ENCODE measurements around the gene ABHD2. TPM values are rescaled to one million over a fixed set of nuclear protein-coding genes. Genes with fewer than 3 reads are reported as not detected.
A peak's percentile ranks its signal among the peaks of the same experiment; 100 is the strongest.

The ABHD2 gene
- total RNA-seq, 1 donor from 2014 or later, result 84.4 TPM

GRCh38 chr15:89200182-89200581 is 111.9 kb downstream of the ABHD2 start:
- intact Hi-C loops (cut with micrococcal nuclease), result loop anchor here (10.0 kb wide), 1 partner anchor 105 kb away; no protein-coding TSS in a partner anchor
- ATAC-seq (no peak), DNase-seq (peak; percentile 30)

- DNase-seq (no peak), ATAC-seq (no peak)
- intact Hi-C loops (cut with micrococcal nuclease), result loop anchor here (10.0 kb wide), 1 partner anchor 103 kb away; no protein-coding TSS in a partner anchor
These were observed 113.3 kb downstream of the ABHD2 start for GRCh38 chr15:89201465-89202005.

DNA sequence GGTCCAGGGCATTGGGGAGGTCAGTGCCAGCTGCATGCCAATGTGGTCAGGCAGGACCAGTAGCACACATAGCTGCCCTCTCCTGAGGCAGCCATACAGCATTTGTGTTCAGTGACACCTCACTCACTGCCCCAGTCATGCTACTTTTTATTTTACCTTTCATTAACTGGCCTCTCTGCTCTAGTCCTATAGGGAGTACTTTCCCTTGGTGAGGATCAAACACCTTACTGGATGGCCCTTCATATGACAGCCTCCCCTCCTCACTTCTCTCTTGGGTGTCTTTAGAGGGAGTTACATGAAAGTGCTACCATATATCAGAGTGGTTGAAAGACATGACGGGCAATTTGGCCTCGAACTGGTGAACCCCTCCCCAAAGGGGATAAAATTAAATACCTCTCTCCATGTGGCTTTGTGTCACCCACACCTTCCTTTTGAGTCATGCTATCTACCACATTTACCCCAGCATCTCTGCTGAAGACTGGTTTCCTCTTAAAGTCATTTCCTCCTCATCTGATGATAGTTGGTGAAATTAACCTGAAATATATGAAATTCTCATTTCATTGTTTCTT is 115.5 kb downstream of the ABHD2 start:
- intact Hi-C loops (cut with micrococcal nuclease), result loop anchor here (10.0 kb wide), 1 partner anchor 101 kb away; no protein-coding TSS in a partner anchor
- ATAC-seq, result no peak
- no peak for DNase-seq

GRCh38 chr15:89205991-89206585 is 117.8 kb downstream of the ABHD2 start:
- intact Hi-C loops (cut with micrococcal nuclease), result loop anchor here (10.0 kb wide), 1 partner anchor 99 kb away; no protein-coding TSS in a partner anchor
- DNase-seq (no peak), ATAC-seq (no peak)

DNA sequence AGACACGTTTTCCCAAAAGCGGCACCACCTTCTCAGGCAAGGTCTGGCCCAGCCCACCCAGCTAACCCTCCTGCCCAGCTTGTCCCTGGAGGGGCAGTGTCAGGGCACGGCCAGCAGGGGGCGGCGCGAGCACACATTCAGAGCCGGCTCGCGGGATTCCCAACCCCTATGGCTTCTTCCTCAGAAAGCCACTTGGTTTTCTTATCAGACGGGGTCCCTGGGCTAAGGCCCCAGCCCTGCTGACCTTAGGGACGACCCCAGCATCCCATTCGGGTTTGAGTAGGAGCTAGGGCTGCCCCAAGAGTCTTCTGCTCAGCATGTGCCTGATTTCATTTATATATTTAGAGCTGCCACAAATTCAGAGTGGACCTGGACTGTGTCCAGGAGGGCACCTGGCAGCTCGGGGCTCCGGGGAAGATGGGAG is 118.7 kb downstream of the ABHD2 start:
- ATAC-seq, result peak; percentile 89
- peak; percentile 85 for DNase-seq
- intact Hi-C loops (cut with micrococcal nuclease), result loop anchor here (10.0 kb wide), 1 partner anchor 98 kb away; no protein-coding TSS in a partner anchor

GRCh38 chr15:89208256-89208655 is 120.0 kb downstream of the ABHD2 start:
- intact Hi-C loops (cut with micrococcal nuclease), result loop anchor here (10.0 kb wide), 1 partner anchor 97 kb away; no protein-coding TSS in a partner anchor
- no peak for DNase-seq
- no peak for ATAC-seq

- intact Hi-C loops (cut with micrococcal nuclease), result loop anchor here (10.0 kb wide), 1 partner anchor 96 kb away; no protein-coding TSS in a partner anchor
- DNase-seq (no peak), ATAC-seq (no peak)
These were observed 120.8 kb downstream of the ABHD2 start for GRCh38 chr15:89209057-89209456.

- no peak for DNase-seq
- ATAC-seq, result no peak
- intact Hi-C loops (cut with micrococcal nuclease), result no loop called here
These were observed 123.5 kb downstream of the ABHD2 start for GRCh38 chr15:89211678-89212170.

DNA sequence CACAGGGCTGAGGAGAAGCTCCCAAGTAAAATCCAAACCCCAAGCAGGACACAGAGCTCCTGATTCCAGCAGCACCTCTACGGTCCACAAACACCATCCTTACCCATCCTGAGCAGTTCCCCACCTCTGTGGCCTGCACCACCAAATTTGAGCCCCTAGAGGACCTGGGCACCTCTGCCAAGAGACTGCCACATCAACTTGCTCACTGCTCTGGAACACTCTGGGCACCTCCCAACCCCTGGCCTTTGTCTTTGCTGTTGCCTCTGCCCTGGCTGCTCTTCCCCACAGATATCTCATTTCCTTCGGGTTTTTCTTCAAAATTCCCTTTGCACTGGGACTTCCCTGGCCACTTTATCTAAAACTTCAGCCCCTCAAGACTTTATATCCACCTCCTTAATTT is 127.4 kb downstream of the ABHD2 start:
- DNase-seq (no peak), ATAC-seq (no peak)
- intact Hi-C loops (cut with micrococcal nuclease), result no loop called here

DNA sequence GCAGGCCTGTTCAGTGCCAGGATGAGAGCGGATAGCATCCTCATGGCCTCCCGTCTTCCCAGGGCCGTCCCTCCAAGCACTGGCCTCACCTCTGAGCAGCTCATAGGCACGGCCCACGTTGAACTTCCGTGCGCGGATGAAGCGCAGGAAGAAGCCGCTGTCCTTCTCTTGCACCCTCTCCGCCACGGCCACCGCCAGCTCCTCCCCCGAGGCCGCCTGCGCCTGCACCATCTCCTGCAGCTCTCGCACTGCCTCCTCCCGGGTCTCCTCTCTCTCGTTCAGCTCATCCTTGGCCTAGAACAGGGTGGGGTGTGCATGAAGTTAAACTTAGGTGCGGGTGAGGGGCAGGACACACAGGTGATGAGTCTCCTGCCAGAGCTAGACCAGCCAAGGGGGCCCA is 128.8 kb downstream of the ABHD2 start:
- intact Hi-C loops (cut with micrococcal nuclease), result no loop called here
- ATAC-seq, result no peak
- no peak for DNase-seq

- ATAC-seq (no peak), DNase-seq (no peak)
- intact Hi-C loops (cut with micrococcal nuclease), result no loop called here
These were observed 129.6 kb downstream of the ABHD2 start for GRCh38 chr15:89217686-89218376.

DNA sequence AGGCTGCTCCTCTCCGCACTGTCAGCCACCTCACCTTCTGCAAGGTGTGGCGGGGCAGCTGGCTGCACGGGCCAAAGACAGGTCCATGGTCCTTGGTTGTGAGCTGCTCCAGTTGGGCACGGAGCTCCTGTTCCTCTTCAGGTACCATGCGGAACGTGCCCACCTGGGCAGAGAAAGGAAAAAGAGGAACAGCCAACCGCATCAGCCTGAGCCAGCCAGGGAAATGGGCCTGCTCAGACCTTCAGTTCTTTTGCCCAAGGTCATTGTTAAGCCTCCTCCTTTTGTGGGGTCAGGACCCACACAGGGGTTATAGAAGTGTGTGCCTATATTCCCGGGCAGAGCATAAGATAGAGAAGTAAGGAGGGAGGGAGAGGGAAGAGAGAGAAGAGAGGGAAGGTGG is 130.3 kb downstream of the ABHD2 start:
- DNase-seq (no peak), ATAC-seq (no peak)
- intact Hi-C loops (cut with micrococcal nuclease), result no loop called here

DNA sequence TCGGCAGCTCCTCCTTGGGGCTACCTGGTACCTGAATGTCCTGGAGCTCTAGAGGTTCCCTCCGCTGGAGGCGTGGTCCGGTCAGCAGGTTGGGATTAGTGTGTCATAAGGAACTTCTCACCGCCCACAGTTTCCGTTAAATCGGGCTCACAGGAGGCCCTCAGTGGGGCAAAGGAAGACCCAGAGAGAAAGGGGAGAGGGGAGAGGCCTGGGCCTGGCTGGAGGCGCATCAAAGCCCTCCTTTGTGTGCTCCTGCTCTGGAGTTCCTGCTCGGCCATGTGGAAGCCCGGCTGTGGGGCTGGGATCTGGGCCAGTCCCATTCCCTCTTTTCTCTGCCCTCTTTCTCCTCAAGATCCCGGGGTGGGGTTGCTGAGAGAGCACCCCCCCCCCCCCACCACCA is 133.3 kb downstream of the ABHD2 start, which contains the start of gene RLBP1:
Gene RLBP1 (minus strand): TSS at position 37 of the 400 bp plus-strand sequence. CDS start 2,604 bp downstream, outside the sequence.
- ATAC-seq (no peak), DNase-seq (no peak)
- intact Hi-C loops (cut with micrococcal nuclease), result no loop called here

GRCh38 chr15:89225588-89225987 is 137.3 kb downstream of the ABHD2 start:
- no peak for DNase-seq
- intact Hi-C loops (cut with micrococcal nuclease), result no loop called here
- ATAC-seq, result no peak

DNA sequence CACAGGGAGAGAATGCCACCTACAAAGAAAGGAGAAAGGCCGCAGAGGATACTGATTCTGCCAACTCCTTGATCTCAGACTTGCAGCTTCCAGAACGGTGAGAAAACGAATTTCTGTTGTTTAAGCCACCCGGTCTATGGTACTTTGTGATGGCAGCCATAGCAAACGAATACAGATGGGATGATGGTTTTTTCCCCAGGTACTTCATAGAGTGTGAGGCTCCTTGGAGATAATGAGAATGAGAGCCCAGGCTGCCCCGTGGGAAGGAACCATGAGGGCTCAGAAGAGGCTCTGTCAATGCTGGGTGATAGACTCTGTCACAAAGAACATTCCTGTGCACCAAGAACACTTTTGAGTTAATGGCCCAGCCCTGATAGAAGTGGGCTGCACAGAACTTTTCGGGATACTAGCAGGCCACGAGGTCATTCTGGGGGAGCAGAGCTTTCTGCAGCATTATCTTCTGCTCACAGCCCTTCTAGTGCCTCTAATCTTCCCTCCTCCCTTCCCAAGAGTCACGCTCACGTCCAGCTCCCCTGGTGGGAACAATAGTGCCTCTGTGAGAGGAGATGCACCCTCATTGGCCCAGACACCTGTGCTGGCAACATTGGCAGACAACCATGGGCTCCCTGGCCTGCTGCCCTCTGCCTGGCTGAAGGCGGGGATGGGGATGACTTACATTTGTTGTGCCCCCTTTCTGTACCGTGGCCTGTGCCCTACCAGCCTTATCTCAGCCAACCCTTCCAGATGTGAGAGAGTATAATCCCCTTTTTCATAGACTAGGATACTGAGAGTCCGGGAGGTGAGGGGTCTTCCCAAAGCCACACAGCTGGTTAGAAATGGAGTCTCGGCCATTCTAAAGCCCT is 138.3 kb downstream of the ABHD2 start:
- intact Hi-C loops (cut with micrococcal nuclease), result no loop called here
- DNase-seq, result no peak
- ATAC-seq, result no peak

DNA sequence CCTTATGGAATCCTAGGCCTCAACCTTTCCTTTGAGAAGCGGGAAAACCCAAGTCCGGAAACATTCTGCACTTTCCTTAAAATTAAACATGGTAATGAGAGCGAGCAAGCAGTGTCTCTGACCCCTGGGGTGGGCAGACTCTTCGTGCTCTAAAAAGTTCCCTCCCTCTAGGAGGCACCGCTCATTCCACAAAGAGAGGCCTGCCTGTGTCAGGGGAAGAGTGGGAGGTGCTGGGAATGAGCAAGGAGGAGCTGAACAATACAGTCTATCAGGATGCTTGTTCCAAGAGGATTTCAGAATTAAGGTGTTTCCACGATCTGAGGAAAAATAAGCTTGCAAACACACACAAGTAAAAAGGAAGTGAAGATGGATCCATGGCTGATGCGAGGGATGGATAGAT is 139.2 kb downstream of the ABHD2 start:
- intact Hi-C loops (cut with micrococcal nuclease), result no loop called here
- DNase-seq (no peak), ATAC-seq (no peak)

- intact Hi-C loops (cut with micrococcal nuclease), result no loop called here
- no peak for DNase-seq
These were observed 142.0 kb downstream of the ABHD2 start for GRCh38 chr15:89230277-89230676.

GRCh38 chr15:89231832-89232231 is 143.6 kb downstream of the ABHD2 start:
- DNase-seq (no peak), ATAC-seq (no peak)
- intact Hi-C loops (cut with micrococcal nuclease), result no loop called here

More at GRCh38 chr15:89230277-89230676, 142.0 kb downstream of the ABHD2 start:
- no peak for ATAC-seq
